HepG2 (cell line): Measurements from ENCODE around the gene NDST1. TPM values are rescaled to one million over a fixed set of nuclear protein-coding genes. Genes with fewer than 3 reads are reported as not detected.

Experiments used
- HMGXB3 ChIP-seq: sonication (generic); formaldehyde crosslinking; IDR thresholded peaks from 2 replicates; pipeline ENCODE4 v1.4.0; 2020; ENCODE audit warnings: missing genetic modification reagents, borderline replicate concordance
- NCOR1 ChIP-seq: fragments of 200-600 bp; sonication (generic); IDR thresholded peaks from 2 replicates; pipeline ENCODE4 v1.7.0; 2017; ENCODE audit warnings: antibody characterized with exemption, low read length, borderline replicate concordance
- RAD51 ChIP-seq: fragments of 450-650 bp; IDR thresholded peaks from 2 replicates; pipeline ENCODE4 v1.6.1; 2016; ENCODE audit warnings: borderline replicate concordance
- TRAFD1 ChIP-seq: sonication (generic); formaldehyde crosslinking; IDR thresholded peaks from 2 replicates; pipeline ENCODE4 v1.5.1; 2020; ENCODE audit warnings: missing genetic modification reagents, mild to moderate bottlenecking, borderline replicate concordance
- ZNF124 ChIP-seq: sonication (generic); formaldehyde crosslinking; IDR thresholded peaks from 2 replicates; pipeline ENCODE4 v1.4.0; 2020; ENCODE audit warnings: missing genetic modification reagents
- ZNF3 ChIP-seq: IDR thresholded peaks from 2 replicates; pipeline ENCODE4 v1.7.0; 2017; ENCODE audit warnings: inconsistent platforms
- polyA plus RNA-seq, 8 experiments: library from polyadenylated mRNA; depleted of rRNA in 3 of 8; stranded (reverse) in 7 of 8; unstranded in 1 of 8; fragments of >200 nt; fragmentation: Illumina TruSeq in 4 of 8; extraction: Trizol in 4 of 8; gene quantifications; 2 replicates each; pipeline versions ENCODE4 v1.2.1 to v1.2.3, GENCODE V29; 2011 to 2016; ENCODE audit warnings: low read depth in 4 of 8, missing spikeins in 1 of 8, mixed read lengths in 1 of 8; ENCODE audit not compliant: insufficient read depth in 1 of 8
- total RNA-seq, 5 experiments: library from RNA; depleted of rRNA; stranded (reverse); fragments of >200 nt; fragmentation: Illumina TruSeq; extraction: Trizol; gene quantifications; 2 replicates each; pipeline ENCODE4 v1.2.3, GENCODE V29; 2016; ENCODE audit warnings: low read depth in 1 of 5

The NDST1 gene
- total and polyA plus RNA-seq, 2 of the 13 experiments (the other 11 are each of a cell fraction or from before 2014, with no cell fraction given) = 23.8 to 26.2 TPM

GRCh38 chr5:150587016-150587415 lies 79.1 kb downstream of the NDST1 start (continued):
- TF ChIP-seq HMGXB3 (CRISPR knock-in tag) (no peak), NCOR1 (no peak), RAD51 (no peak), ZNF3 (CRISPR knock-in tag) (no peak), TRAFD1 (CRISPR knock-in tag) (no peak), ZNF124 (CRISPR knock-in tag) (no peak)
